Sigmoid colon (tissue), 7 donors: ENCODE measurements around the gene LSM12. TPM values are rescaled to one million over a fixed set of nuclear protein-coding genes. Genes with fewer than 3 reads are reported as not detected.

Experiments used
- DNase-seq: peaks from one replicate; pipeline ENCODE4 v3.0.0-alpha.2; 2019
- H3K27ac ChIP-seq, 4 donors: fragments of 200-600 bp; sonication (generic); one replicate each; pipeline ENCODE4 v1.5.1; 2016 to 2019; ENCODE audit warnings: mild to moderate bottlenecking in 1 of 4
- H3K27me3 ChIP-seq, 3 donors: fragments of 200-600 bp; sonication (generic); one replicate each; pipeline ENCODE4 v1.5.1; 2019; ENCODE audit warnings: mild to moderate bottlenecking in 1 of 3
- H3K36me3 ChIP-seq, 4 donors: fragments of 200-600 bp; sonication (generic); one replicate each; pipeline ENCODE4 v1.5.1; 2016 to 2019
- H3K4me1 ChIP-seq, 4 donors: fragments of 200-600 bp; sonication (generic); one replicate each; pipeline ENCODE4 v1.5.1; 2017 to 2019
- H3K4me3 ChIP-seq, 4 donors: fragments of 200-600 bp; sonication (generic); one replicate each; pipeline ENCODE4 v1.5.1; 2017 to 2019; ENCODE audit warnings: mild to moderate bottlenecking in 2 of 4, moderate library complexity in 1 of 4
- H3K9me3 ChIP-seq, 4 donors: fragments of 200-600 bp in 3 of 4; sonication (generic) in 3 of 4; one replicate each; pipeline versions ENCODE4 v1.5.1 to v1.6.1; 2013 to 2019
- EP300 ChIP-seq, 4 donors: sonication (generic); formaldehyde crosslinking; IDR thresholded peaks; one replicate each; pipeline ENCODE4 v1.6.1; 2017; ENCODE audit warnings: antibody characterized with exemption in 4 of 4
- POLR2A ChIP-seq, 2 donors: fragments of 450-650 bp; IDR thresholded peaks; one replicate each; pipeline ENCODE4 v1.6.1; 2016; ENCODE audit warnings: antibody characterized with exemption in 2 of 2, mild to moderate bottlenecking in 2 of 2, moderate library complexity in 2 of 2
- POLR2AphosphoS5 ChIP-seq, 4 donors: sonication (generic); formaldehyde crosslinking; IDR thresholded peaks; one replicate each; pipeline ENCODE4 v1.6.1; 2017; ENCODE audit warnings: antibody characterized with exemption in 4 of 4
- WGBS, 2 donors: extraction: QIAGEN DNeasy Blood & Tissue Kit; methylation state at CpG; one replicate each; pipeline ENCODE4 v1.1.7; 2013; 5-methylcytosine and 5-hydroxymethylcytosine counted together
- intact Hi-C: fragments of 100-400 bp; cut with DNase I; formaldehyde crosslinking; loops from one replicate; pipeline ENCODE4 v1.15.1; 2023
- polyA plus RNA-seq, 3 donors: library from polyadenylated mRNA; stranded (reverse); fragments of 200-250 nt; gene quantifications; one replicate each; pipeline ENCODE4 v1.2.3, GENCODE V29; 2013
- total RNA-seq, 4 donors: library from RNA; depleted of rRNA; stranded (reverse); fragments of >200 nt; gene quantifications; one replicate each; pipeline ENCODE4 v1.1.0, GENCODE V29; 2016
- TF ChIP-seq, protein P1 (sequence below), 4 experiments: fragments of 450-650 bp in 3 of 4; fragments of 200-600 bp in 1 of 4; IDR thresholded peaks; one replicate each; pipeline ENCODE4 v1.5.1; 2016 to 2019; ENCODE audit warnings: antibody characterized with exemption in 4 of 4, mild to moderate bottlenecking in 3 of 4, moderate library complexity in 2 of 4
- donor health status: healthy with polysubstance abuse.
- donor health status: Bipolar disorder and iron deficiency.
- donor health status: healthy.

The LSM12 gene
- total and polyA plus RNA-seq, 7 donors: 28.8 to 46.9 (median 37.9) TPM

DNA sequence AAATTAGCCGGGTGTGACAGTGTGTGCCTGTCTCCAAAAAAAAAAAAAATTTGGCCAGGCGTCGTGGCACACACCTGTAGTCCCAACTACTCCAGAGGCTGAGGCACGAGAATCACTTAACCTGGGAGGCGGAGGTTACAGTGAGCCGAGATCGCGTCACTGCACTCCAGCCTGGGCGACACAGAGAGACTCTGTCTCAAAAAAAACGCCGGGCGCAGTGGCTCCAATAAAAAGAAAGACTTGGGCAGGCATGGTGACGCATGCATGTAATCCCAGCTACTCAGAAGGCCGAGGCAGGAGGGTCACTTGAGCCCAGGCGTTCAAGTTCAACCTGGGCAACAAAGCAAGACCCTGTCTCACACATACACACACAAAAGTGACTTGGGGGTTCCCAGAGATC, 3.6 kb downstream of the LSM12 start:
- no peaks in the 10 kb centered on the region for H3K9me3 ChIP-seq
- no peak overlapping the region for H3K4me3 ChIP-seq
- 94 to 95% methylated on average over 15 of the region's 15 CpGs for WGBS, 2 donors
- no peak for TF ChIP-seq EP300 (IDR thresholded peaks at IDR 0.05)
- H3K4me1 ChIP-seq: peaks cover 0 to 29% (median 19%) of the 10 kb centered on the region in 4 donors
- intact Hi-C loops: no loop called here
- no peaks in the 10 kb centered on the region for H3K27me3 ChIP-seq
- no peak overlapping the region for H3K27ac ChIP-seq
- DNase-seq: no peak
- H3K36me3 ChIP-seq: peaks cover 0 to 38% (median 12%) of the 10 kb centered on the region in 4 donors

DNA sequence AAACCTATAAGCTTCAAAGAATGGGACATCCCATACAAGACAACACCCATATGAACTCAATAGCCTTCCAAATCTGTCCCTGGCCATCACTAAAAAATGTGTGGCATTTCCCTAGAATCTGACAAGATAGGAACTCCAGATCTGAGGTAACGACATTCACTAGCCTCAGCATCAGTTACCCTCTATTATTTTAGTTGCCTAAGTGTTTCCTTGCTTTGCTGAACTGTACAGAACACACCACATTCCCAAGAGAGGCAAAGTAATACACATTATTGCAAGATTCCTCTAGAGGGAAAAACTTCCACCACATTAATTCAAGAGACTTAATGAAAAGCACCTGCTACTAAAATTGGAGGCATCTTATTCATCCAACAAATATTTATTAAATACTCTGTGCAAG, 5.0 kb downstream of the LSM12 start:
- WGBS, 2 donors: 95 to 97% methylated on average over 1 of the region's 1 CpG
- no peak for DNase-seq
- Histone ChIP-seq H3K4me1 (peaks cover 0 to 23% (median 12%) of the 10 kb centered on the region in 4 donors), H3K4me3 (no peak overlapping the region), H3K36me3 (peaks cover 0 to 49% (median 12%) of the 10 kb centered on the region in 4 donors), H3K27ac (no peak overlapping the region), H3K9me3 (no peaks in the 10 kb centered on the region), H3K27me3 (no peaks in the 10 kb centered on the region)
- intact Hi-C loops: no loop called here
- TF ChIP-seq, protein P1, sequence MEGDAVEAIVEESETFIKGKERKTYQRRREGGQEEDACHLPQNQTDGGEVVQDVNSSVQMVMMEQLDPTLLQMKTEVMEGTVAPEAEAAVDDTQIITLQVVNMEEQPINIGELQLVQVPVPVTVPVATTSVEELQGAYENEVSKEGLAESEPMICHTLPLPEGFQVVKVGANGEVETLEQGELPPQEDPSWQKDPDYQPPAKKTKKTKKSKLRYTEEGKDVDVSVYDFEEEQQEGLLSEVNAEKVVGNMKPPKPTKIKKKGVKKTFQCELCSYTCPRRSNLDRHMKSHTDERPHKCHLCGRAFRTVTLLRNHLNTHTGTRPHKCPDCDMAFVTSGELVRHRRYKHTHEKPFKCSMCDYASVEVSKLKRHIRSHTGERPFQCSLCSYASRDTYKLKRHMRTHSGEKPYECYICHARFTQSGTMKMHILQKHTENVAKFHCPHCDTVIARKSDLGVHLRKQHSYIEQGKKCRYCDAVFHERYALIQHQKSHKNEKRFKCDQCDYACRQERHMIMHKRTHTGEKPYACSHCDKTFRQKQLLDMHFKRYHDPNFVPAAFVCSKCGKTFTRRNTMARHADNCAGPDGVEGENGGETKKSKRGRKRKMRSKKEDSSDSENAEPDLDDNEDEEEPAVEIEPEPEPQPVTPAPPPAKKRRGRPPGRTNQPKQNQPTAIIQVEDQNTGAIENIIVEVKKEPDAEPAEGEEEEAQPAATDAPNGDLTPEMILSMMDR (IDR thresholded peaks at IDR 0.05): no peak
- no peak for TF ChIP-seq EP300 (IDR thresholded peaks at IDR 0.05)
- TF ChIP-seq POLR2AphosphoS5 (IDR thresholded peaks at IDR 0.05): no peak
- no peak for TF ChIP-seq POLR2A (IDR thresholded peaks at IDR 0.05)

DNA sequence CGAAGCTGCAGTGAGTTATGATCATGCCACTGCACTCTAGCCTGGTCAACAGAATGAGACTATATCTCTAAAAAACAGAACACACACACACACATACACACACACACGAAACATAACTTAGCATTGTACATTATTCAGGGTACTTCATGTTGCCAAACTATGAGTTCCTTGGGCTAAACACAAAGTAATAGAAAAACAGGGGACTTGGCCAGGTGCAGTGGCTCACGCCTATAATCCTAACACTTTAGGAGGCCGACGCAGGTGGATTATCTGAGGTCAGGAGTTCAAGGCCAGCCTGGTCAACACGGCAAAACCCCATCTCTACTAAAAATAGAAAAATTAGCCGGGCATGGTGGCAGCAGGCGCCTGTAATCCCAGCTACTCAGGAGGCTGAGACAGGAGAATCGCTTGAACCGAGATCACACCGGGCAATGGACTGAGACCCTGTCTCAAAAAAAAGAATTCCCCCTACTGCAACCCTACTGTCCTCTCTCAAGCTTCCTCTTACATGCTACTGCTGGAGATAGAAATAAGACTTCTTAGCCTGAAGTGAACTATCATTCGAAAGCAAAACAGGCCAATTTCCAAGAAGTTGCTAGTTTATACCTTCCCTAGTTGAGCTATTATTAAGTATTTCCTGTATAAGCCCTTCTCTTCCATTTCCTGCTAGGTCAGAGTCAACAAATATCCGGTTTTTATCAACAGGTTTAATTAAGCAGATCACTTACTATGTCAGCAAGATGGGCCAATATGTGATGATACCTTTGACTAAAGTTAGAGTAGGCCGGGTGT, 7.2 kb downstream of the LSM12 start:
- intact Hi-C loops: no loop called here
- H3K4me3 ChIP-seq: no peak overlapping the region
- peaks cover 0 to 7% (median under 1%) of the 10 kb centered on the region in 4 donors for H3K4me1 ChIP-seq
- TF ChIP-seq, protein P1 (IDR thresholded peaks at IDR 0.05): no peak
- TF ChIP-seq EP300 (IDR thresholded peaks at IDR 0.05): no peak
- no peaks in the 10 kb centered on the region for H3K27me3 ChIP-seq
- no peak for DNase-seq
- 74 to 85% methylated on average over 14 of the region's 14 CpGs for WGBS, 2 donors
- H3K36me3 ChIP-seq: peaks cover 0 to 52% (median 12%) of the 10 kb centered on the region in 4 donors
- H3K27ac ChIP-seq: no peak overlapping the region
- no peaks in the 10 kb centered on the region for H3K9me3 ChIP-seq

DNA sequence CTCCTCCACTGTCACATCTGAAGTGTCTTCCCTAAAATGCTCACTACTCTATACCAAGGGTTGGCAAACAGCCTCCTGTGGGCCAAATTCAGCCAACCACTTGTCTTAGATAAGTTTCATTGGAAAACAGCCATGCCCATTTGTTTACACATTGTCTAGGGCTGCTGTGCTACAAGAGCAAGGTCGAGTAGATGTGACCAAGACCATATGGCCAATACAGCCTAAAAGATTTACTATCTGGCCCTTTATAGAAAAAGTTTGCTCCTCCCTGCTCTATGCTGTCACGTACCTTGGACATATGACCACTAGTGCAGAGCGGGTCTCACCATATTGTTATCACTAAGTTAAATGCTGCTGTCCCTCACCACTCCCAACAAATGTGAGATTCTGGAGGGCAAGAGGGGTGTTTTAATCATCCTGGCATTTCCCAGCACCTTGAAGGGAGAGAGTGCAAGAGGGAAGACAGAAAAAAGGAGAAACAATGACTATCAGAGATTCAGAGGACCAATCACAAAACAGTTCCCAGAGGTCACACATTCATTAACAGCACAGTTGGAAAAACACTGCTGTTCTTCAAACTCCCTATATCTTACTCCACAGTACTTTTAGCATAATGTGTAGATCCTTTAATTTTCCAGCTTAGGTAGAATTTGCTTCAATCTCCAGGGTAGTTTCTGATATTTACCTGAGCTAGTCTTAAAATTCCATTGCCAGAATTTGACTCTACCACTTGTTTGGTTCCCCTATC, 13.2 kb downstream of the LSM12 start:
- no peak overlapping the region for H3K4me3 ChIP-seq
- H3K27me3 ChIP-seq: no peaks in the 10 kb centered on the region
- peaks cover 0 to 19% (median 13%) of the 10 kb centered on the region in 4 donors for H3K4me1 ChIP-seq
- 49 to 65% methylated on average over 3 of the region's 3 CpGs for WGBS, 2 donors
- peaks cover 4 to 57% (median 30%) of the 10 kb centered on the region in 4 donors for H3K36me3 ChIP-seq
- H3K9me3 ChIP-seq: no peaks in the 10 kb centered on the region
- TF ChIP-seq POLR2AphosphoS5 (IDR thresholded peaks at IDR 0.05) (no peak), POLR2A (IDR thresholded peaks at IDR 0.05) (no peak), EP300 (IDR thresholded peaks at IDR 0.05) (no peak)
- TF ChIP-seq, protein P1 (IDR thresholded peaks at IDR 0.05): no peak
- no peak for DNase-seq
- intact Hi-C loops: no loop called here
- peak overlapping the region in 2 of 4 donors; percentile 4 to 23 for H3K27ac ChIP-seq
